Liver (tissue), 9 donors: ENCODE results near the gene NCAPG2. TPM values are rescaled to one million over a fixed set of nuclear protein-coding genes. Genes with fewer than 3 reads are reported as not detected.

Experiments
- DNase-seq: peaks from one replicate; pipeline ENCODE4 v3.0.0-alpha.2; 2017; ENCODE audit warnings: low spot score
- H3K27ac ChIP-seq, 2 donors: one replicate each; pipeline ENCODE4 v1.7.0; 2013; ENCODE audit warnings: inconsistent platforms in 2 of 2, low read length in 2 of 2, control low read depth in 1 of 2, low read depth in 1 of 2, mild to moderate bottlenecking in 1 of 2
- H3K27me3 ChIP-seq, 4 donors: one replicate each; pipeline versions ENCODE4 v1.6.1 to v1.7.0; 2013; ENCODE audit warnings: low read length in 3 of 4, inconsistent platforms in 1 of 4, mild to moderate bottlenecking in 1 of 4, moderate library complexity in 1 of 4; ENCODE audit not compliant: control insufficient read depth in 4 of 4, insufficient read depth in 4 of 4
- H3K36me3 ChIP-seq, 4 donors: one replicate each; pipeline versions ENCODE4 v1.6.1 to v1.7.0; 2013; ENCODE audit warnings: low read length in 3 of 4, mild to moderate bottlenecking in 3 of 4, low read depth in 1 of 4, moderate library complexity in 1 of 4; ENCODE audit not compliant: control insufficient read depth in 4 of 4, insufficient read depth in 3 of 4
- H3K4me1 ChIP-seq, 4 donors: one replicate each; pipeline versions ENCODE4 v1.6.1 to v1.7.0; 2013; ENCODE audit warnings: low read length in 3 of 4, mild to moderate bottlenecking in 3 of 4, moderate library complexity in 1 of 4; ENCODE audit not compliant: control insufficient read depth in 4 of 4, insufficient read depth in 4 of 4
- H3K4me3 ChIP-seq, 3 donors: one replicate each; pipeline versions ENCODE4 v1.6.1 to v1.7.0; 2013; ENCODE audit warnings: low read length in 3 of 3, control low read depth in 1 of 3, low read depth in 1 of 3, mild to moderate bottlenecking in 1 of 3
- H3K9ac ChIP-seq, 2 donors: one replicate each; pipeline ENCODE4 v1.7.0; 2013; ENCODE audit warnings: low read length in 2 of 2, mild to moderate bottlenecking in 2 of 2, moderate library complexity in 2 of 2, control low read depth in 1 of 2, low read depth in 1 of 2
- H3K9me3 ChIP-seq, 4 donors: one replicate each; pipeline versions ENCODE4 v1.6.1 to v1.7.0; 2013; ENCODE audit warnings: low read length in 3 of 4; ENCODE audit not compliant: control insufficient read depth in 4 of 4
- ATF3 ChIP-seq: IDR thresholded peaks from 2 replicates; pipeline ENCODE4 v1.6.1; 2016; ENCODE audit warnings: antibody characterized with exemption
- CTCF ChIP-seq: fragments of 150-350 bp; IDR thresholded peaks from 2 replicates; pipeline ENCODE4 v1.5.1; 2017; ENCODE audit warnings: improper control_type of control experiment, low read depth, low read length; ENCODE audit not compliant: missing input control
- EGR1 ChIP-seq, 2 donors: IDR thresholded peaks; 2 replicates each; pipeline ENCODE4 v1.6.1; 2016 to 2018; ENCODE audit warnings: antibody characterized with exemption in 2 of 2, low read depth in 2 of 2
- FOXA1 ChIP-seq: IDR thresholded peaks from 2 replicates; pipeline ENCODE4 v1.6.1; 2016; ENCODE audit warnings: antibody characterized with exemption
- FOXA2 ChIP-seq: IDR thresholded peaks from 2 replicates; pipeline ENCODE4 v1.6.1; 2016; ENCODE audit warnings: antibody characterized with exemption
- GABPA ChIP-seq, 2 donors: IDR thresholded peaks in 1 of 2; conservative IDR thresholded peaks in 1 of 2; 2 replicates each; pipeline ENCODE4 v1.6.1; 2016; ENCODE audit warnings: antibody characterized with exemption in 2 of 2, mild to moderate bottlenecking in 1 of 2, moderate library complexity in 1 of 2
- HNF4A ChIP-seq, 2 donors: conservative IDR thresholded peaks; 2 replicates each; pipeline ENCODE4 v1.6.1; 2016; ENCODE audit warnings: antibody characterized with exemption in 2 of 2, mild to moderate bottlenecking in 2 of 2
- HNF4G ChIP-seq: IDR thresholded peaks from 2 replicates; pipeline ENCODE4 v1.6.1; 2016; ENCODE audit warnings: antibody characterized with exemption
- JUND ChIP-seq, 2 donors: IDR thresholded peaks; 2 replicates each; pipeline ENCODE4 v1.6.1; 2016; ENCODE audit warnings: antibody characterized with exemption in 2 of 2
- MAX ChIP-seq: IDR thresholded peaks from 2 replicates; pipeline ENCODE4 v1.6.1; 2016; ENCODE audit warnings: antibody characterized with exemption
- NR2F2 ChIP-seq: IDR thresholded peaks from 2 replicates; pipeline ENCODE4 v1.6.1; 2016; ENCODE audit warnings: antibody characterized with exemption
- RAD21 ChIP-seq, 2 donors: IDR thresholded peaks; 2 replicates each; pipeline ENCODE4 v1.6.1; 2016; ENCODE audit warnings: antibody characterized with exemption in 2 of 2, mild to moderate bottlenecking in 2 of 2
- REST ChIP-seq: IDR thresholded peaks from 2 replicates; pipeline ENCODE4 v1.6.1; 2016; ENCODE audit warnings: antibody characterized with exemption, mild to moderate bottlenecking
- RXRA ChIP-seq, 2 donors: IDR thresholded peaks; 2 replicates each; pipeline ENCODE4 v1.6.1; 2017 to 2018; ENCODE audit warnings: antibody characterized with exemption in 2 of 2, mild to moderate bottlenecking in 1 of 2
- SP1 ChIP-seq: IDR thresholded peaks from 2 replicates; pipeline ENCODE4 v1.6.1; 2018; ENCODE audit warnings: antibody characterized with exemption, mild to moderate bottlenecking
- TAF1 ChIP-seq: conservative IDR thresholded peaks from 2 replicates; pipeline ENCODE4 v1.6.1; 2016; ENCODE audit warnings: antibody characterized with exemption, mild to moderate bottlenecking
- YY1 ChIP-seq: IDR thresholded peaks from 2 replicates; pipeline ENCODE4 v1.6.1; 2016; ENCODE audit warnings: antibody characterized with exemption, mild to moderate bottlenecking
- ZBTB33 ChIP-seq: IDR thresholded peaks from 2 replicates; pipeline ENCODE4 v1.6.1; 2016; ENCODE audit warnings: antibody characterized with exemption
- WGBS: extraction: QIAGEN DNeasy Blood & Tissue Kit; methylation state at CpG from one replicate; pipeline ENCODE4 v1.1.7; 2013; 5-methylcytosine and 5-hydroxymethylcytosine counted together
- polyA plus RNA-seq, 2 donors: library from polyadenylated mRNA; stranded (reverse) in 1 of 2; unstranded in 1 of 2; fragments of 200-250 nt in 1 of 2; fragments of >200 nt in 1 of 2; fragmentation: Nextera tagmentation in 1 of 2; extraction: Ambion mirVana in 1 of 2; gene quantifications; one replicate each; pipeline versions ENCODE4 v1.2.1 to v1.2.3, GENCODE V29; 2013 to 2015
- total RNA-seq, 2 donors: library from RNA; depleted of rRNA; stranded (reverse); fragments of >200 nt; gene quantifications; one replicate each; pipeline ENCODE4 v1.2.3, GENCODE V29; 2014
- donor health status: healthy.
- donor health status: healthy.
- donor health status: healthy.
- donor health status: healthy.
- donor health status: healthy.

NCAPG2 gene
- total and polyA plus RNA-seq, 4 donors, result 0.89 to 37.4 (median 3.7) TPM

GRCh38 chr7:158725506-158725800 is 20.8 kb upstream of the NCAPG2 start:
- no peak overlapping the region for H3K4me3 ChIP-seq
- no peaks in the 10 kb centered on the region for H3K36me3 ChIP-seq
- no peaks in the 10 kb centered on the region for H3K4me1 ChIP-seq
- H3K27me3 ChIP-seq, result no peaks in the 10 kb centered on the region
- no peak overlapping the region for H3K9ac ChIP-seq
- no peak for DNase-seq
- TF ChIP-seq JUND (IDR thresholded peaks at IDR 0.05), result no peak
- no peak for TF ChIP-seq CTCF
- TF ChIP-seq MAX, result no peak
- TF ChIP-seq HNF4G, result no peak
- no peak overlapping the region for H3K27ac ChIP-seq
- 87% methylated on average over 4 of the region's 4 CpGs for WGBS
- no peaks in the 10 kb centered on the region for H3K9me3 ChIP-seq

- DNase-seq, result no peak
- TF ChIP-seq YY1 (no peak), MAX (no peak), EGR1 (IDR thresholded peaks at IDR 0.05; ENCODE audit: low read depth in 2 of 2) (no peak), GABPA (IDR thresholded peaks at IDR 0.05 in 1 of 2, conservative IDR thresholded peaks at IDR 0.05 in 1 of 2) (no peak), RXRA (IDR thresholded peaks at IDR 0.05) (no peak), JUND (IDR thresholded peaks at IDR 0.05) (no peak), SP1 (no peak), HNF4A (conservative IDR thresholded peaks at IDR 0.05) (no peak), REST (no peak), ATF3 (no peak), TAF1 (no peak), NR2F2 (no peak), FOXA1 (no peak), RAD21 (IDR thresholded peaks at IDR 0.05) (no peak), CTCF (no peak), FOXA2 (no peak), HNF4G (no peak), ZBTB33 (no peak)
- Histone ChIP-seq H3K27me3 (no peaks in the 10 kb centered on the region), H3K4me1 (no peaks in the 10 kb centered on the region), H3K9ac (no peak overlapping the region), H3K27ac (no peak overlapping the region), H3K9me3 (no peaks in the 10 kb centered on the region), H3K4me3 (no peak overlapping the region), H3K36me3 (no peaks in the 10 kb centered on the region)
- WGBS, result 92% methylated on average over 21 of the region's 21 CpGs
These were observed 20.3 kb upstream of the NCAPG2 start for GRCh38 chr7:158724658-158725505.
